GM12878 (cell line): Measurements from ENCODE around the gene FBN3. TPM values are rescaled to one million over a fixed set of nuclear protein-coding genes. Genes with fewer than 3 reads are reported as not detected.

ENCODE experiments used
- ATAC-seq: fragments of 200-7000 bp; cut with Tn5 transposase; 3 replicates; pipeline ENCODE4 v1.9.1; 2020; ENCODE audit warnings: mild to moderate bottlenecking, moderate library complexity
- BruUV-seq: library from RNA; stranded (reverse); fragments of 400-500 nt; replicated peaks from 2 replicates; lab custom pipeline; 2021; lab: Mats Ljungman, UMichigan
- CTCF ChIA-PET: fragments of 300-600 bp; sonication (Branson Sonifier 250); formaldehyde crosslinking; extraction: SDS; loops from one replicate; lab custom pipeline; 2021; ENCODE audit warnings: inconsistent platforms; lab: Yijun Ruan, JAX
- POLR2A ChIA-PET: fragments of 350-600 bp; formaldehyde crosslinking; extraction: SDS; loops from one replicate; lab custom pipeline; 2021; ENCODE audit warnings: inconsistent platforms; lab: Charles Lee
- RAD21 ChIA-PET: fragments of 300-600 bp; sonication (Branson Sonifier 250); formaldehyde crosslinking; loops from one replicate; lab custom pipeline; 2023; ENCODE audit warnings: antibody characterized with exemption; ENCODE audit not compliant: unreplicated experiment; lab: Charles Lee
- SMC1A ChIA-PET: fragments of 300-600 bp; sonication (Branson Sonifier 250); formaldehyde crosslinking; loops from one replicate; lab custom pipeline; 2023; ENCODE audit not compliant: unreplicated experiment, uncharacterized antibody; lab: Charles Lee
- DNase-seq: peaks from one replicate; pipeline ENCODE4 v3.0.0-alpha.2; 2011; ENCODE audit warnings: low read depth, low spot score
- FAIRE-seq: peaks from 3 replicates; lab custom pipeline; 2011; peaks lifted over from hg19 to GRCh38; lab: Jason Lieb, UNC
- H2AFZ ChIP-seq: 2 replicates; pipeline ENCODE4 v1.6.0; 2011; ENCODE audit warnings: low read depth, low read length, control low read depth; ENCODE audit not compliant: control insufficient read depth
- H3K27ac ChIP-seq: 2 replicates; pipeline ENCODE4 v1.5.1; 2011; ENCODE audit warnings: control low read depth; ENCODE audit not compliant: control insufficient read depth, insufficient read depth
- H3K27me3 ChIP-seq, 2 experiments: replicated peaks in 1 of 2; 2 replicates each; pipeline versions ENCODE4 v1.6.0 to v1.6.1; 2011; ENCODE audit warnings: low read length in 1 of 2; ENCODE audit not compliant: control insufficient read depth in 2 of 2, insufficient read depth in 2 of 2
- H3K36me3 ChIP-seq, 2 experiments: 2 replicates each; pipeline ENCODE4 v1.5.1; 2011; ENCODE audit warnings: low read length in 1 of 2; ENCODE audit not compliant: control insufficient read depth in 2 of 2, insufficient read depth in 2 of 2
- H3K4me1 ChIP-seq: 2 replicates; pipeline ENCODE4 v1.6.1; 2011; ENCODE audit warnings: mild to moderate bottlenecking, low read length, moderate library complexity, mixed read lengths; ENCODE audit not compliant: control insufficient read depth, insufficient read depth
- H3K4me2 ChIP-seq: 2 replicates; pipeline ENCODE4 v1.6.0; 2011; ENCODE audit warnings: control low read depth; ENCODE audit not compliant: control insufficient read depth, insufficient read depth
- H3K4me3 ChIP-seq: fragments of 200-600 bp; sonication (generic); 2 replicates; pipeline ENCODE4 v1.5.1; 2016
- H3K79me2 ChIP-seq: 2 replicates; pipeline ENCODE4 v1.6.0; 2011; ENCODE audit warnings: low read length; ENCODE audit not compliant: control insufficient read depth, insufficient read depth
- H3K9ac ChIP-seq: 2 replicates; pipeline ENCODE4 v1.8.0; 2011; ENCODE audit warnings: low read length, control low read depth, mixed read lengths; ENCODE audit not compliant: control insufficient read depth, insufficient read depth
- H3K9me3 ChIP-seq: replicated peaks from 3 replicates; pipeline ENCODE4 v1.5.1; 2011; ENCODE audit warnings: mild to moderate bottlenecking, low read length; ENCODE audit not compliant: control insufficient read depth, insufficient read depth
- H4K20me1 ChIP-seq: 2 replicates; pipeline ENCODE4 v1.6.0; 2011; ENCODE audit not compliant: control insufficient read depth, insufficient read depth
- BCL3 ChIP-seq: IDR thresholded peaks from 2 replicates; pipeline ENCODE4 v1.6.1; 2011; ENCODE audit warnings: borderline replicate concordance, low read depth, mild to moderate bottlenecking, moderate library complexity, low read length; ENCODE audit not compliant: insufficient read depth, poor library complexity, severe bottlenecking
- BHLHE40 ChIP-seq, 2 experiments: fragments of 450-650 bp in 1 of 2; IDR thresholded peaks; 2 replicates each; pipeline ENCODE4 v1.6.1; 2011 to 2017; ENCODE audit warnings: low read depth in 2 of 2, borderline replicate concordance in 1 of 2, improper control_type of control experiment in 1 of 2, low read length in 1 of 2, mild to moderate bottlenecking in 1 of 2
- CEBPB ChIP-seq, 2 experiments: fragments of 150-350 bp in 1 of 2; IDR thresholded peaks; 2 replicates each; pipeline ENCODE4 v1.6.1; 2012 to 2014; ENCODE audit warnings: low read depth in 2 of 2, low read length in 2 of 2, borderline replicate concordance in 1 of 2, inconsistent platforms in 1 of 2
- EGR1 ChIP-seq, 2 experiments: IDR thresholded peaks; 1 replicate in 1 of 2; 2 replicates in 1 of 2; pipeline ENCODE4 v1.6.1; 2011 to 2012; ENCODE audit warnings: low read depth in 2 of 2, low read length in 2 of 2, borderline replicate concordance in 1 of 2, mild to moderate bottlenecking in 1 of 2, moderate library complexity in 1 of 2
- ELK1 ChIP-seq: IDR thresholded peaks from 2 replicates; pipeline ENCODE4 v1.6.1; 2012; ENCODE audit warnings: low read depth, low read length, improper control_type of control experiment
- EP300 ChIP-seq, 2 experiments: fragments of 150-350 bp in 1 of 2; IDR thresholded peaks; 2 replicates each; pipeline ENCODE4 v1.6.1; 2011 to 2012; ENCODE audit warnings: low read depth in 2 of 2, low read length in 2 of 2, borderline replicate concordance in 1 of 2, improper control_type of control experiment in 1 of 2, inconsistent platforms in 1 of 2; ENCODE audit not compliant: control insufficient read depth in 1 of 2
- FOXK2 ChIP-seq: fragments of 450-650 bp; IDR thresholded peaks from 2 replicates; pipeline ENCODE4 v1.6.1; 2017; ENCODE audit warnings: mild to moderate bottlenecking, moderate library complexity
- GABPA ChIP-seq: IDR thresholded peaks from 2 replicates; pipeline ENCODE4 v1.6.1; 2014; ENCODE audit warnings: antibody characterized with exemption, low read depth, mild to moderate bottlenecking, inconsistent platforms
- IKZF1 ChIP-seq: fragments of 450-650 bp; conservative IDR thresholded peaks from 2 replicates; pipeline ENCODE4 v1.6.1; 2017; ENCODE audit warnings: antibody characterized with exemption, mild to moderate bottlenecking
- NBN ChIP-seq: fragments of 450-650 bp; IDR thresholded peaks from 2 replicates; pipeline ENCODE4 v1.6.1; 2016
- PAX5 ChIP-seq: IDR thresholded peaks from 2 replicates; pipeline ENCODE4 v1.6.1; 2011; ENCODE audit warnings: low read depth, low read length, borderline replicate concordance
- POLR2AphosphoS2 ChIP-seq: IDR thresholded peaks from 2 replicates; pipeline ENCODE4 v1.6.1; 2011; ENCODE audit warnings: low read depth, mild to moderate bottlenecking, low read length, improper control_type of control experiment, moderate library complexity
- RELB ChIP-seq: fragments of 450-650 bp; IDR thresholded peaks from 2 replicates; pipeline ENCODE4 v1.6.1; 2017; ENCODE audit warnings: low read depth, mild to moderate bottlenecking, moderate library complexity
- RUNX3 ChIP-seq: IDR thresholded peaks from 2 replicates; pipeline ENCODE4 v1.6.1; 2012; ENCODE audit warnings: low read length, inconsistent platforms
- SMARCA5 ChIP-seq: fragments of 450-650 bp; IDR thresholded peaks from 2 replicates; pipeline ENCODE4 v1.6.1; 2017; ENCODE audit warnings: mild to moderate bottlenecking
- SP1 ChIP-seq: IDR thresholded peaks from one replicate; pipeline ENCODE4 v1.6.1; 2011; ENCODE audit warnings: low read depth, low read length
- SPI1 ChIP-seq: IDR thresholded peaks from 2 replicates; pipeline ENCODE4 v1.6.1; 2011; ENCODE audit warnings: low read depth, mild to moderate bottlenecking, low read length, moderate library complexity, borderline replicate concordance; ENCODE audit not compliant: insufficient read depth
- SUZ12 ChIP-seq: fragments of 200-600 bp; sonication (generic); IDR thresholded peaks from one replicate; pipeline ENCODE4 v1.6.1; 2018; ENCODE audit warnings: antibody characterized with exemption, mild to moderate bottlenecking; ENCODE audit not compliant: unreplicated experiment
- WGBS: methylation state at CpG from one replicate; pipeline ENCODE4 v1.1.6; 2016; ENCODE audit warnings: low lambda C conversion rate; ENCODE audit not compliant: insufficient replicate concordance, insufficient coverage; ENCODE audit errors: missing lambda C conversion rate; 5-methylcytosine and 5-hydroxymethylcytosine counted together
- in situ Hi-C: fragments of 300-500 bp; cut with MboI; formaldehyde crosslinking; loops from 9 replicates; pipeline ENCODE4 v1.14.3; 2018; ENCODE audit warnings: mixed read lengths
- intact Hi-C: fragments of 100-400 bp; cut with micrococcal nuclease; formaldehyde crosslinking; loops from one replicate; pipeline ENCODE4 v1.14.2; 2022; ENCODE audit not compliant: unreplicated experiment
- polyA plus RNA-seq, 11 experiments: library from polyadenylated mRNA; depleted of rRNA in 4 of 11; unstranded in 6 of 11; stranded (reverse) in 5 of 11; fragments of >200 nt; fragmentation: Nextera tagmentation in 4 of 11; fragmentation: Illumina TruSeq in 1 of 11; extraction: Ambion mirVana in 4 of 11; extraction: Trizol in 1 of 11; gene quantifications; 1 replicate in 1 of 11; 2 replicates in 10 of 11; pipeline versions ENCODE4 v1.2.1 to v1.2.3, GENCODE V29; 2011 to 2016; ENCODE audit warnings: inconsistent platforms in 2 of 11, missing spikeins in 2 of 11, low read depth in 1 of 11
- total RNA-seq, 4 experiments: library from RNA; depleted of rRNA in 3 of 4; stranded (reverse); fragments of >200 nt in 3 of 4; fragmentation: Illumina TruSeq in 1 of 4; extraction: Trizol in 1 of 4; gene quantifications; 2 replicates each; pipeline versions ENCODE4 v1.2.1 to v1.2.3, GENCODE V29; 2013 to 2021

Gene FBN3
- total and polyA plus RNA-seq, 10 of the 15 experiments (the other 5 are each of a cell fraction or from before 2014, with no cell fraction given) = 0.05 TPM; not detected in 9

- CTCF ChIA-PET = interaction anchor here (0.6 to 6.2 kb wide), 6 partner anchors 8 to 252 kb away, joined by 3 to 52 read pairs (median 4); partner anchors contain the start of gene CERS4
- Histone ChIP-seq H3K9me3 (no peaks in the 10 kb centered on the region), H3K79me2 (no peaks in the 10 kb centered on the region), H3K4me3 (no peak overlapping the region), H3K36me3 (no peaks in the 10 kb centered on the region), H3K27ac (peak overlapping the region; percentile 97), H3K9ac (no peak overlapping the region), H2AFZ (peak overlapping the region; percentile 70), H4K20me1 (no peaks in the 10 kb centered on the region), H3K4me2 (peak overlapping the region; percentile 35; the same call in 1 of the 2 replicates), H3K4me1 (peaks cover 36% of the 10 kb centered on the region), H3K27me3 (no peaks in the 10 kb centered on the region)
- RAD21 ChIA-PET = interaction anchor here (0.6 to 8.5 kb wide), 7 partner anchors 12 to 417 kb away, joined by 3 to 100 read pairs (median 4); partner anchors contain the start of gene CERS4
- 31% methylated on average over 10 of the region's 10 CpGs for WGBS
- ATAC-seq (peak; percentile 35), FAIRE-seq (peak; percentile 52), DNase-seq (peak; percentile 66)
- SMC1A ChIA-PET = interaction anchor here (1.0 to 8.4 kb wide), 7 partner anchors 10 to 851 kb away, joined by 3 to 83 read pairs (median 3); partner anchors contain the start of gene CERS4
- intact Hi-C loops (loop anchor here (10.0 kb wide), 1 partner anchor 492 kb away; the partner anchor contains the start of gene FCER2), in situ Hi-C loops (no loop called here)
- POLR2A ChIA-PET = interaction anchor here (0.5 to 8.9 kb wide), 6 partner anchors 11 to 1594 kb away, joined by 3 to 111 read pairs (median 4); partner anchors contain the start of gene CERS4
- no TSS peak for BruUV-seq
- TF ChIP-seq SP1 = peak; percentile 33
- peak; percentile 92 for TF ChIP-seq SPI1
- TF ChIP-seq POLR2AphosphoS2 = no peak
- 0 out of 2 replicates have a peak, but pooled peaks have one; percentile 39 for TF ChIP-seq NBN
- no peak for TF ChIP-seq ELK1
- TF ChIP-seq RUNX3 = peak; percentile 65
- peak; percentile 94 for TF ChIP-seq IKZF1
- peak in 1 of 2 experiments; percentile 67; a peak in 1 of 3 replicates for TF ChIP-seq EGR1 (IDR thresholded peaks at IDR 0.05; ENCODE audit: borderline replicate concordance in 1 of 2, low read depth in 2 of 2, low read length in 2 of 2)
- TF ChIP-seq SUZ12 = no peak
- TF ChIP-seq FOXK2 = no peak
- TF ChIP-seq BHLHE40 (IDR thresholded peaks at IDR 0.05; ENCODE audit: borderline replicate concordance in 1 of 2, low read depth in 2 of 2, low read length in 1 of 2) = peak; percentile 54 to 76; a peak in 2 of 4 replicates
- no peak for TF ChIP-seq BCL3
- TF ChIP-seq EP300 (IDR thresholded peaks at IDR 0.05; ENCODE audit: borderline replicate concordance in 1 of 2, control insufficient read depth in 1 of 2, low read depth in 2 of 2, low read length in 2 of 2) = peak in 1 of 2 experiments; percentile 73; a peak in 1 of 4 replicates
- no peak for TF ChIP-seq GABPA
- peak; percentile 89 for TF ChIP-seq SMARCA5
- peak; percentile 92 for TF ChIP-seq RELB
- TF ChIP-seq PAX5 = peak; percentile 68; the same call in 1 of the 2 replicates
- TF ChIP-seq CEBPB (IDR thresholded peaks at IDR 0.05; ENCODE audit: borderline replicate concordance in 1 of 2, low read depth in 2 of 2, low read length in 2 of 2) = no peak
These were observed 47.0 kb upstream of the FBN3 start for GRCh38 chr19:8196271-8196927.
